ENCODE data around the gene TMTC1. TPM values are rescaled to one million over a fixed set of nuclear protein-coding genes. Genes with fewer than 3 reads are reported as not detected.

Gene TMTC1
- total and polyA plus RNA-seq, 8 donors: 1.2 to 5.1 (median 2.8) TPM

GRCh38 chr12:29688914-29689313, 94.8 kb downstream of the TMTC1 start:
- Histone ChIP-seq H3K27ac (no peak overlapping the region), H3K27me3 (no peaks in the 10 kb centered on the region), H3K4me1 (no peaks in the 10 kb centered on the region), H3K4me3 (no peak overlapping the region), H3K9me3 (no peaks in the 10 kb centered on the region), H3K36me3 (no peaks in the 10 kb centered on the region)
- 43 to 60% methylated on average over 1 of the region's 1 CpG for WGBS, 2 donors
- no peak for DNase-seq
- no peak for TF ChIP-seq CTCF (IDR thresholded peaks at IDR 0.05)
- ATAC-seq: no peak
- FAIRE-seq: no peak
- intact Hi-C loops (cut with DNase I): no loop called here

- no peaks in the 10 kb centered on the region for H3K27me3 ChIP-seq
- no peak overlapping the region for H3K4me3 ChIP-seq
- no peaks in the 10 kb centered on the region for H3K9me3 ChIP-seq
- DNase-seq: no peak
- no peak for TF ChIP-seq CTCF (IDR thresholded peaks at IDR 0.05)
- H3K36me3 ChIP-seq: no peaks in the 10 kb centered on the region
- 77 to 80% methylated on average over 3 of the region's 3 CpGs for WGBS, 2 donors
- H3K4me1 ChIP-seq: no peaks in the 10 kb centered on the region
- intact Hi-C loops (cut with DNase I): no loop called here
- FAIRE-seq: no peak
- no peak overlapping the region for H3K27ac ChIP-seq
- no peak for ATAC-seq
Measured at GRCh38 chr12:29682088-29682487, 101.7 kb downstream of the TMTC1 start.

GRCh38 chr12:29681370-29681769, 102.4 kb downstream of the TMTC1 start:
- FAIRE-seq: no peak
- no peak for TF ChIP-seq CTCF (IDR thresholded peaks at IDR 0.05)
- no peak for DNase-seq

GRCh38 chr12:29676676-29677075, 107.1 kb downstream of the TMTC1 start:
- no peaks in the 10 kb centered on the region for H3K9me3 ChIP-seq
- intact Hi-C loops (cut with DNase I): no loop called here
- no peaks in the 10 kb centered on the region for H3K36me3 ChIP-seq
- WGBS, 2 donors: 65 to 68% methylated on average over 2 of the region's 2 CpGs
- no peak for DNase-seq
- H3K4me3 ChIP-seq: no peak overlapping the region
- no peak for ATAC-seq
- FAIRE-seq: no peak
- H3K27me3 ChIP-seq: no peaks in the 10 kb centered on the region
- no peak overlapping the region for H3K27ac ChIP-seq
- H3K4me1 ChIP-seq: no peaks in the 10 kb centered on the region
- no peak for TF ChIP-seq CTCF (IDR thresholded peaks at IDR 0.05)

More at GRCh38 chr12:29681370-29681769, 102.4 kb downstream of the TMTC1 start:
- intact Hi-C loops (cut with DNase I): no loop called here
- 58 to 63% methylated on average over 1 of the region's 1 CpG for WGBS, 2 donors
- Histone ChIP-seq H3K27me3 (no peaks in the 10 kb centered on the region), H3K4me1 (no peaks in the 10 kb centered on the region), H3K4me3 (no peak overlapping the region), H3K36me3 (no peaks in the 10 kb centered on the region), H3K9me3 (no peaks in the 10 kb centered on the region), H3K27ac (no peak overlapping the region)
- ATAC-seq: no peak

GRCh38 chr12:29674463-29674862, 109.3 kb downstream of the TMTC1 start:
- Histone ChIP-seq H3K27ac (no peak overlapping the region), H3K27me3 (no peaks in the 10 kb centered on the region), H3K36me3 (no peaks in the 10 kb centered on the region), H3K4me3 (no peak overlapping the region), H3K9me3 (no peaks in the 10 kb centered on the region), H3K4me1 (no peaks in the 10 kb centered on the region)
- 56 to 58% methylated on average over 5 of the region's 5 CpGs for WGBS, 2 donors
- intact Hi-C loops (cut with DNase I): no loop called here
- ATAC-seq (no peak), FAIRE-seq (no peak), DNase-seq (no peak)
- TF ChIP-seq CTCF (IDR thresholded peaks at IDR 0.05): no peak

All from pancreas (tissue), 10 donors.